ENCODE data around the gene THSD4.
A peak's percentile ranks its signal among the peaks of the same experiment; 100 is the strongest.

The THSD4 gene

DNA sequence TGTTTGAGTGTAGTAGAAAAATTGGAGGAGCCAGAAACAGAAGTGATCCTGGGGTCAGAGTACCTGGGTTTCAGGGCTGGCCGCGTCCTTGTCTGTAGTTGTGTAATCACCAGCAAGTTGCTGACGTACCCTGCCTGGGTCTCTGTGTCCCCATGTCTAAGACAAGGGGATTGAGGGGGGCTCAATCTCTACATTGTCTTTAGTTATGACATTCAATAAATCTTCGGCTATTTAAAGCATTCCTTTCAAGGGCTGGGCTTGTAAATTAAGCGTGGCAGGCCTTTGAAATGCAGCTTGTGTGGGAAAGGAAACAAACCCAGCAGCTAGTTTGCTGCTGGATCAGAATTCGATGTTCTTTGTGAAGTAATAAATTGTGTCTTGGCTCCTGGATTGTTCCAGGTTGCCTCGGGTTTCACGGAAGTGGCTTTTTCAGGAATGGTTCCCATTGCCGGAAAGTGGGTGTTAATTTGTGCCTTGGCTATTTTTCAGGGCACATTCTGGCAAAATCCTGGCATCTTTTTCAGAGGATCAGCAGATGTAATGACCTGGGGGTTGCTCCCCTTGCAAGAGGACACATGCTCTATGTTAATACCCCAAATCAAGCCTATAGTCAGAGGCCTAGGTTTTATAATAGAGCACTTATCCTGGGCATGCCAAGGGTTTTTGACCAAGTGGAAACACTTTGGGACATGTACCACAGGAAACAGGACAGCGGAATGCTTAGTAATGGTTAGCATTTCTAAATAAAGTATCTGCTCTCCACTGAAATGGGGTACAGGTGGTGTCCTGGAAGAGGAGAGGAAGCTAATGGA, 400.3 kb downstream of the THSD4 start:
- Histone ChIP-seq H3K4me3 (no peak overlapping the region), H3K27ac (no peak overlapping the region)
- no peak for DNase-seq (ENCODE audit: low spot score)
- TF ChIP-seq, protein P1, sequence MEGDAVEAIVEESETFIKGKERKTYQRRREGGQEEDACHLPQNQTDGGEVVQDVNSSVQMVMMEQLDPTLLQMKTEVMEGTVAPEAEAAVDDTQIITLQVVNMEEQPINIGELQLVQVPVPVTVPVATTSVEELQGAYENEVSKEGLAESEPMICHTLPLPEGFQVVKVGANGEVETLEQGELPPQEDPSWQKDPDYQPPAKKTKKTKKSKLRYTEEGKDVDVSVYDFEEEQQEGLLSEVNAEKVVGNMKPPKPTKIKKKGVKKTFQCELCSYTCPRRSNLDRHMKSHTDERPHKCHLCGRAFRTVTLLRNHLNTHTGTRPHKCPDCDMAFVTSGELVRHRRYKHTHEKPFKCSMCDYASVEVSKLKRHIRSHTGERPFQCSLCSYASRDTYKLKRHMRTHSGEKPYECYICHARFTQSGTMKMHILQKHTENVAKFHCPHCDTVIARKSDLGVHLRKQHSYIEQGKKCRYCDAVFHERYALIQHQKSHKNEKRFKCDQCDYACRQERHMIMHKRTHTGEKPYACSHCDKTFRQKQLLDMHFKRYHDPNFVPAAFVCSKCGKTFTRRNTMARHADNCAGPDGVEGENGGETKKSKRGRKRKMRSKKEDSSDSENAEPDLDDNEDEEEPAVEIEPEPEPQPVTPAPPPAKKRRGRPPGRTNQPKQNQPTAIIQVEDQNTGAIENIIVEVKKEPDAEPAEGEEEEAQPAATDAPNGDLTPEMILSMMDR (IDR thresholded peaks at IDR 0.05), result no peak

DNA sequence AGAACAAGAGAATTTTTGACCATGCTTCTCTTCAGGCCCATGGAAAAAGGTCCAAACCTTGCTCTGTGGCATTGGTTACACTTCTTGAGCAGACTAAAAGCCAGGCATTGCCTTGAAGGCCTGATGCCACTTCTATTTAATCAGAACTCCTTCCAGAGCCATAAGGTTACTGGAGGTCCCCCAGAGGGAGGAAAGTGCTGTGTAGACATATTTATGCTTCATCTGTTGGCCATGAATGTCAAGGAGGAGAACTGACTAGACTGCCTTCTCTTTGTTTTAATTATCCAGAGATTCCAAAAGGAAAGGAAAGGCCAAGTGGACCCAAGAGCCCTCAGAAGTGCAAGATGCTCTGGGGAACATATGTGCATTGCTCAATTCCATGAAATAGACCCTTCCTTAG, 402.5 kb downstream of the THSD4 start:
- Histone ChIP-seq H3K4me3 (no peak overlapping the region), H3K27ac (no peak overlapping the region)
- TF ChIP-seq, protein P1 (IDR thresholded peaks at IDR 0.05), result no peak
- DNase-seq (ENCODE audit: low spot score), result no peak

DNA sequence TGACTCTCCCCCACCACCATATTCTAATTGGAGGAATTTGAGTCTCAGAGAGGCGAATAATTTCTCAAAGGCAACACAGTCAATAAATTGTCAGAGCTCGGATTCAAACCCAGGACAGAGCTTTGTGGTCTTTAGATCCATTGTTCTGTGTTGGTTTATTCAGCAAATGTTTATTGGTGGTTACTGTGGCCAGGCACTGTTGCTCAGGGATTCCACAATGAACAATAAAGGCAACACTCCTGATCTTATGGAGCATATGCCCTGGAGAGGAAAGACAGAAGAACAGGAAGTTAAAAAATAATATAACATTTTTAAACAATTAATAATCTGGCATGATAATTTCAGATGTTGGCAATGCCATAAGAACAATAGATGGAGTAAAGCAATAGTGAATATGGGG, 403.4 kb downstream of the THSD4 start:
- no peak for DNase-seq (ENCODE audit: low spot score)
- TF ChIP-seq, protein P1 (IDR thresholded peaks at IDR 0.05), result no peak
- Histone ChIP-seq H3K4me3 (no peak overlapping the region), H3K27ac (no peak overlapping the region)

DNA sequence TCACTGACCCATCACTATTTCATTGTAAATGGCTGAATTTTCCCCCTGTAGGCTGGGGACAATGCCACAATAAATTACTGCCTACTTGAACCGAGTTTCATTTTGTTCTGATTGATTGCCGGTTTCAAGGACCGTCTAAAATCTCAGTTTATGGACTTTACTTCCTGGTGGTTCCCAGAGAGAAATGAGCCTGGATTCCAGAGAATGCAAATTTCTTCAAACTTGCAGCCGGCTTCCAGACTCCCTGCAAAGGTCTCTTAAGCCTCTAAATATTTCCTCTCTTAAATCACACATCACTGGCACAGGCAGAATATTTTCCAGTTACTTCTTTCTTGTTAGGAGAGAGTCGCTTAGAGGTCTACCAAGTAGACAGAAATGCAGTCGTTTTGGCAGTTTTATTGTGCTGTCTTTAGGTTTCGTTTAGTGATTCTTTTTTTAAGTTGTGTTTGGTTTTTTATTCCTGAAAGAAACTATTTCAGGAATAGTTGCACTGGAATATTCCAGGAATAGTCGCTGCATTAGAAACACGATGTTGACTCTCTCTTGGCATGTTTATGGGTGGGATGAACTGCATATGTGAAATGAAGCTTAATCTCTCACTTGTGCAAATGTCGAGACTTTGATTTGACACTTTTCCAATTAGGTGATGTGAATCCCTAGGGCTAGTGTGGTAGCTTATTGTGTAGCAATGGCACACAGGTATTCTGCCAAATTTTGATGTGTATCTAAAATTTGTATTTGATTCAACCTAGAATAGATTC, 411.0 kb downstream of the THSD4 start:
- DNase-seq (ENCODE audit: low spot score), result no peak
- peak overlapping the region; percentile 23 for H3K4me3 ChIP-seq
- TF ChIP-seq, protein P1 (IDR thresholded peaks at IDR 0.05), result no peak
- no peak overlapping the region for H3K27ac ChIP-seq

- TF ChIP-seq, protein P1 (IDR thresholded peaks at IDR 0.05), result no peak
- no peak for DNase-seq (ENCODE audit: low spot score)
- no peak overlapping the region for H3K4me3 ChIP-seq
- no peak overlapping the region for H3K27ac ChIP-seq
These were observed 414.1 kb downstream of the THSD4 start for GRCh38 chr15:71529361-71529760.

DNA sequence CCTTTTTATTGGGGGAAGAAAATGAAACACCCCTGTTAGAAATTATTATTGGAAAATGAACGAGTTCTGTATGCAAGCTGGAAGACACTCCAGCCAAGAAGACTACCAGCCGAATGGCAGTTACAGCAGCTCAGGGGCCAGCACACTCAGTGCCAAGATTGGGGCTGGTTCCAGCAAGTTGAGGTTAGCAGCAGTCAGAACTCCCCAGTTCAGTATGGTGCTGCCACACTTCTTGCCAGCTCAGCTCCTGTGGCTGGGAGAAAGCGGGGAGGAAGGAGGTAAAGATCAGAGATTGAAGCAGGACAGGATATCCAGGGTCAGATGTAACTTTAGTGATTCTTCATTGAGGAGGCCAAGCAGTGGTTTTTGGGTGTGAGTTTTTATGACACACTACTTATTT, 414.8 kb downstream of the THSD4 start:
- H3K4me3 ChIP-seq, result no peak overlapping the region
- TF ChIP-seq, protein P1 (IDR thresholded peaks at IDR 0.05), result no peak
- no peak overlapping the region for H3K27ac ChIP-seq
- DNase-seq (ENCODE audit: low spot score), result no peak
